MM.1S (cell line): ENCODE results near the gene BLOC1S2.

ENCODE experiments used
- EZH2 ChIP-seq: fragments of 300-600 bp; sonication (generic); optimal IDR thresholded peaks from 2 replicates; pipeline ENCODE3; 2017; ENCODE audit warnings: low read depth, mild to moderate bottlenecking, antibody characterized with exemption, low read length, mixed read lengths
- EZH2phosphoT487 ChIP-seq: fragments of 300-600 bp; sonication (generic); IDR thresholded peaks from 2 replicates; pipeline ENCODE4 v1.6.1; 2018; ENCODE audit warnings: antibody characterized with exemption, low read length
- TF ChIP-seq, protein P1 (sequence below): fragments of 300-600 bp; sonication (generic); IDR thresholded peaks from 2 replicates; pipeline ENCODE4 v1.5.1; 2016; ENCODE audit warnings: antibody characterized with exemption, low read length, mixed read lengths

- TF ChIP-seq, protein P1, sequence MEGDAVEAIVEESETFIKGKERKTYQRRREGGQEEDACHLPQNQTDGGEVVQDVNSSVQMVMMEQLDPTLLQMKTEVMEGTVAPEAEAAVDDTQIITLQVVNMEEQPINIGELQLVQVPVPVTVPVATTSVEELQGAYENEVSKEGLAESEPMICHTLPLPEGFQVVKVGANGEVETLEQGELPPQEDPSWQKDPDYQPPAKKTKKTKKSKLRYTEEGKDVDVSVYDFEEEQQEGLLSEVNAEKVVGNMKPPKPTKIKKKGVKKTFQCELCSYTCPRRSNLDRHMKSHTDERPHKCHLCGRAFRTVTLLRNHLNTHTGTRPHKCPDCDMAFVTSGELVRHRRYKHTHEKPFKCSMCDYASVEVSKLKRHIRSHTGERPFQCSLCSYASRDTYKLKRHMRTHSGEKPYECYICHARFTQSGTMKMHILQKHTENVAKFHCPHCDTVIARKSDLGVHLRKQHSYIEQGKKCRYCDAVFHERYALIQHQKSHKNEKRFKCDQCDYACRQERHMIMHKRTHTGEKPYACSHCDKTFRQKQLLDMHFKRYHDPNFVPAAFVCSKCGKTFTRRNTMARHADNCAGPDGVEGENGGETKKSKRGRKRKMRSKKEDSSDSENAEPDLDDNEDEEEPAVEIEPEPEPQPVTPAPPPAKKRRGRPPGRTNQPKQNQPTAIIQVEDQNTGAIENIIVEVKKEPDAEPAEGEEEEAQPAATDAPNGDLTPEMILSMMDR = no peak
- TF ChIP-seq EZH2 (no peak), EZH2phosphoT487 (no peak)
These were observed 38.7 kb upstream of the BLOC1S2 start for GRCh38 chr10:100325158-100325557.
